ENCODE measurements around the gene PRR14L.
"Not testable (repeated sequence)": the region's sequence is repeated elsewhere in the genome, so short reads cannot be mapped to it uniquely, and the experiment has no call there.

The PRR14L gene

GRCh38 chr22:31681349-31682345 lies 68.3 kb downstream of the PRR14L start:
- no peak for DNase-seq

DNA sequence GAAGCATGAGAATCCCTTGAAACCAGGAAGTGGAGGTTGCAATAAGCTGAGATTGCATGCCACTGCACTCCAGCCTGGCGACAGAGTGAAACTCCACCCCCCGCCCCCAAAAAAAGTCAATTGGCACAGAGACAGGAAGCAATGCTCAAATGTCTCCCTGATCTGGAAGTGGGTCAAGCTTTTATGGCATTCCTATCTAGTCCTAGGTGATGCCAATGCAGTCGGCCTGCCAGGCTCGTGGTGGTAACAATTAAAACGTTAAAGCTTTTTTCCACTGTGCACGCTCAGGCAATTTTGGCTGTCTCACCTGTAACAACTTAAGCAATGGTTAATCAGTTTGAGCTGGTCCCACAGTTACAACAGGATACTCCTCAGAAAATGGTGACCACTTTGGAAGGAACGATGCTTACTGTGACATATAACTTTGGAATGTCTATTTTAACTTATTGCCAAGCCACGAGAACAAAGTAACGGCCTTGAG lies 69.0 kb downstream of the PRR14L start:
- no peak for DNase-seq

- no peak for DNase-seq
These were observed 71.2 kb downstream of the PRR14L start for GRCh38 chr22:31678748-31679147.

DNA sequence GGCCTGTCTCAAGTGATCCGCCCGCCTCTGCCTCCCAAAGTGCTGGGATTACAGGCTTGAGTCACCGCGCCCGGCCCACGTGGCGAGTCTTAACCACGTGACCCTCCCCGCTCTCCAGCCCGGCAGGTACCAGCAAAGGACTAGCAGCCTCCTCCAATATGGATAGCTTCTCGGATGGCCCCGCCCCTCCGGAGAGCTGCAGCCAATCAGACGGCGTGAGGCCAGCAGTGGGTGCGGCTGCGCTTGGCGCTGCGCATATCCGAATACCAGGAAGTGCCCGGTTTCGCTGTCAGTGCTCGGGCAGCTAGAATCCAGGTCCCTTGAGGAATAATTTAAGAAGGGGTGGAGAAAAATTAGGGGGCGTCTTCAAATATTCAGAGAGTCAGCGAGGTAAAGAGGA lies 73.2 kb downstream of the PRR14L start:
- no peak for DNase-seq

- peak; percentile 53 for DNase-seq
These were observed 75.7 kb downstream of the PRR14L start for GRCh38 chr22:31674219-31674618.

DNA sequence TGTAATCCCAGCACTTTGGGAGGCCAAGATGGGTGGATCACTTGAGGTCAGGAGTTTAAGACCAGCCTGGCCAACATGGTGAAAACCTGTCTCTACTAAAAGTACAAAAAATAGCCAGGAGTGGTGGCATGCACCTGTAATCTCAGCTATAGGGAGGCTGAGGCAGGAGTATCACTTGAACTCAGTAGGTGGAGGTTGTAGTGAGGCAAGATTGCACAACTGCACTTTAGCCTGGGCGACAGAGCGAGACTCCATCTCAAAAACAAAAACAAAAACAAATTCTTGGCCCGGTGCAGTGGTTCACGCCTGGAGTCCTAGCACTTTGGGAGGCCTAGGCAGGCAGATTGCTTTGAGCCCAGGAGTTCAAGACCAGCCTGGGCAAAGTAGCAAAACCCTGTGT lies 81.1 kb downstream of the PRR14L start:
- DNase-seq = not testable (repeated sequence)

DNA sequence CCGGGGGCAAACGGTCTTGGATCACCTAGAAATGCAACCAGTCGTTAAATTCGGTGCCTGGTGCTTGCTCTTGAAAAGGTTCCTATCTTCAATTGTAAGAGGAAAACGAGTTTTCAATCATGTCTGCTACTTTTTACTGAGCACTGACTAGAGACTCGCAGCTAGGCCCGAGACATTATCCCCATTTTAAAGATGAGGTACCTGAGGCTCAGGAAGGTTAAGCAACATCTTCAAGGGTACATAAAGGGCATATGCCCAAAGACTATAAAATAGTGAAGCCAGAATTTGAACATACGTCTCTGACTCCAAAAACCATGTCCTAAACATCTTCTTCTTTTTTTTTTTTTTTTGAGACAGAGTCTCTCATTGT lies 87.3 kb downstream of the PRR14L start:
- DNase-seq = no peak

- peak; percentile 71 for DNase-seq
These were observed 87.9 kb downstream of the PRR14L start, which contains the start of gene PISD for GRCh38 chr22:31661851-31662667. Gene PISD (minus strand): TSS chr22:31662215. CDS start chr22:31662208, 7 bp downstream.

- peak; percentile 25 for DNase-seq
These were observed 89.0 kb downstream of the PRR14L start for GRCh38 chr22:31660860-31661341.

- DNase-seq = no peak
These were observed 90.7 kb downstream of the PRR14L start for GRCh38 chr22:31659246-31659645.

DNA sequence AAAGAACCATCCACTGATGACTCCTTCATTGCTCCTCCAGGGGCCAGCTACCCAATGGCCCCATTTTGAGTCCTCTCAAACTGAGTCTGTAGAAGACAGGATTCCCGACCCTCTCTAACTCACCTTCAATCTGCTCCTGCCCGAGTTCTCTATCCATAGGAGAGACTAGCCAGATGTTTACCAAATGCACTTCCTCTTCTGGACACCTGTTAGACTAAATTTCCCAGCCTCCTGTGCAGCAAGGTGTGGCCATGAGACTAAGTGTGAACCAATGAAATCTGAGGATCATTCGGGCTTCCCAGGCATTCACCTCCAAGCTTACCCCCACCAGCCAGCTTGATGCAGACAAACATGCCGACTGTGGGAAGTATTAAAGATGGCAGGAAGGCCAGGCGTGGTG lies 95.5 kb downstream of the PRR14L start:
- no peak for DNase-seq

- no peak for DNase-seq
These were observed 96.0 kb downstream of the PRR14L start for GRCh38 chr22:31653944-31654343.

- DNase-seq = no peak
These were observed 96.8 kb downstream of the PRR14L start for GRCh38 chr22:31652911-31653684.

- no peak for DNase-seq
These were observed 97.8 kb downstream of the PRR14L start for GRCh38 chr22:31652088-31652487.

- no peak for DNase-seq
These were observed 98.3 kb downstream of the PRR14L start for GRCh38 chr22:31651664-31652063.

DNA sequence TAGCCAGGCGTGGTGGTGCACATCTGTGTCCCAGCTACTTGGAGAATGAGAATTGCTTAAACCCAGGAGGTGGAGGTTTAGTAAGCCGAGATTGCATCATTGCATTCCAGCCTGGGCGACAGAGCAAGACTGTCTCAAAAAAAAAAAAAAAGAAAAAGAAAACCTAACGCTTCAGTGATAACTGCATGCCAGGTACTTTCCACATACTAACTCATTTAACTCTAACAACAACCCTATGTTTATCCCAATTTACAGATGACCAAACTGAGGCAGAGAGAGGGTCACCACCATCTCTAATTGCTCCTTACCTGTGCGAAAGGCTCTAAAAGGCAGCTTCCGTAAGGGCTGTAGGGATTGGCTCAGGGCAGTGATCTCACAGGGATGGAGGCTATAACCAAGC lies 99.5 kb downstream of the PRR14L start:
- DNase-seq = no peak

- no peak for DNase-seq
These were observed 102.2 kb downstream of the PRR14L start for GRCh38 chr22:31647523-31648320.

GRCh38 chr22:31647066-31647465 lies 102.9 kb downstream of the PRR14L start:
- DNase-seq = no peak

- no peak for DNase-seq
These were observed 103.5 kb downstream of the PRR14L start for GRCh38 chr22:31646186-31647019.

DNA sequence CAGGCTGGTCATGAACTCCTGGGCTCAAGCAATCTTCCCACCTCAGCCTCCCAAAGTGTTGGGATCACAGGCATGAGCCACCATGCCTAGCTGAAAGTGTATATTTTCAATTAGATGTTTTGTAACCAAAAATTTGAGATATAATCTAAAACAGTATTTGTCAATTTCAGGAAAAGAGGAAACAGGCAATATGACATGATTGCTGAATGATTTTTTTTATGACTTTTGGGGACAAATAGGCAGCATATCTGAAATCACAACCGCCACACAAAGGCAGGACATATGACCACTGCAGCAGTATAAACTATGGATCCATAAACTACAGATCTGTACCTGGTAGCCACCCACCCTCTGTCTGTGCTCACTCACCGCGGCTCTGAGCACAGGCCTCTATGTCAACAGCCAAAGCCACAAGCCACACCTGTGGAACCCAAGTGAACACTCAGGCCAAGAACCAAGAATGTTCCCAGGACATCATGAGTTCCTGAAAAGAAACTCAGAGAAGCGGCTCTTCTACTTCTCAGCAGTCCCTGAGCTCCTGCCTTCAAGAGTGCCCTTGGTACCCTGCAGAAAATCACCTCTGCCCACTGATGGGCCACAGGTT lies 110.4 kb downstream of the PRR14L start:
- DNase-seq = no peak
